Chondrocyte (in vitro differentiated cells): ENCODE data around the gene WFS1. TPM values are rescaled to one million over a fixed set of nuclear protein-coding genes. Genes with fewer than 3 reads are reported as not detected.

Experiments used
- DNase-seq: peaks from one replicate; pipeline ENCODE4 v3.0.0; 2021; ENCODE audit warnings: mixed read lengths, low spot score
- H3K27ac Mint-ChIP-seq: one replicate; pipeline ENCODE4 v1.8.0; 2021; ENCODE audit warnings: mild to moderate bottlenecking, moderate library complexity, mixed read lengths; ENCODE audit not compliant: unreplicated experiment
- H3K27me3 Mint-ChIP-seq: 2 replicates; pipeline ENCODE4 v1.8.0; 2021; ENCODE audit warnings: low read depth, mixed read lengths
- H3K36me3 Mint-ChIP-seq: 2 replicates; pipeline ENCODE4 v1.8.0; 2021; ENCODE audit warnings: low read depth, mixed read lengths
- H3K4me1 Mint-ChIP-seq: 2 replicates; pipeline ENCODE4 v1.8.0; 2021; ENCODE audit warnings: low read depth, mild to moderate bottlenecking, mixed read lengths
- H3K4me3 Mint-ChIP-seq: one replicate; pipeline ENCODE4 v1.8.0; 2021; ENCODE audit warnings: mild to moderate bottlenecking, moderate library complexity, mixed read lengths; ENCODE audit not compliant: unreplicated experiment
- H3K9me3 Mint-ChIP-seq: 2 replicates; pipeline ENCODE4 v1.8.0; 2021; ENCODE audit warnings: low read depth, mixed read lengths
- total RNA-seq: library from RNA; stranded (reverse); gene quantifications from 3 replicates; pipeline ENCODE4 v1.2.1, GENCODE V29; 2021
- TF ChIP-seq, protein P1 (sequence below): fragments of 200-600 bp; sonication (generic); IDR thresholded peaks from 2 replicates; pipeline ENCODE4 v1.5.0; 2021; ENCODE audit warnings: antibody characterized with exemption, mild to moderate bottlenecking, moderate library complexity

Gene WFS1
- total RNA-seq, 1 donor from 2014 or later: 54.6 TPM

- H3K4me3 Mint-ChIP-seq: no peak overlapping the region
- peaks cover 44% of the 10 kb centered on the region for H3K27me3 Mint-ChIP-seq
- DNase-seq: peak; percentile 77
- H3K4me1 Mint-ChIP-seq: no peaks in the 10 kb centered on the region
- H3K36me3 Mint-ChIP-seq: peaks cover 3% of the 10 kb centered on the region
- no peaks in the 10 kb centered on the region for H3K9me3 Mint-ChIP-seq
- TF ChIP-seq, protein P1, sequence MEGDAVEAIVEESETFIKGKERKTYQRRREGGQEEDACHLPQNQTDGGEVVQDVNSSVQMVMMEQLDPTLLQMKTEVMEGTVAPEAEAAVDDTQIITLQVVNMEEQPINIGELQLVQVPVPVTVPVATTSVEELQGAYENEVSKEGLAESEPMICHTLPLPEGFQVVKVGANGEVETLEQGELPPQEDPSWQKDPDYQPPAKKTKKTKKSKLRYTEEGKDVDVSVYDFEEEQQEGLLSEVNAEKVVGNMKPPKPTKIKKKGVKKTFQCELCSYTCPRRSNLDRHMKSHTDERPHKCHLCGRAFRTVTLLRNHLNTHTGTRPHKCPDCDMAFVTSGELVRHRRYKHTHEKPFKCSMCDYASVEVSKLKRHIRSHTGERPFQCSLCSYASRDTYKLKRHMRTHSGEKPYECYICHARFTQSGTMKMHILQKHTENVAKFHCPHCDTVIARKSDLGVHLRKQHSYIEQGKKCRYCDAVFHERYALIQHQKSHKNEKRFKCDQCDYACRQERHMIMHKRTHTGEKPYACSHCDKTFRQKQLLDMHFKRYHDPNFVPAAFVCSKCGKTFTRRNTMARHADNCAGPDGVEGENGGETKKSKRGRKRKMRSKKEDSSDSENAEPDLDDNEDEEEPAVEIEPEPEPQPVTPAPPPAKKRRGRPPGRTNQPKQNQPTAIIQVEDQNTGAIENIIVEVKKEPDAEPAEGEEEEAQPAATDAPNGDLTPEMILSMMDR: no peak
- H3K27ac Mint-ChIP-seq: no peak overlapping the region
Measured at GRCh38 chr4:6345866-6346265, 76.2 kb downstream of the WFS1 start.

DNA sequence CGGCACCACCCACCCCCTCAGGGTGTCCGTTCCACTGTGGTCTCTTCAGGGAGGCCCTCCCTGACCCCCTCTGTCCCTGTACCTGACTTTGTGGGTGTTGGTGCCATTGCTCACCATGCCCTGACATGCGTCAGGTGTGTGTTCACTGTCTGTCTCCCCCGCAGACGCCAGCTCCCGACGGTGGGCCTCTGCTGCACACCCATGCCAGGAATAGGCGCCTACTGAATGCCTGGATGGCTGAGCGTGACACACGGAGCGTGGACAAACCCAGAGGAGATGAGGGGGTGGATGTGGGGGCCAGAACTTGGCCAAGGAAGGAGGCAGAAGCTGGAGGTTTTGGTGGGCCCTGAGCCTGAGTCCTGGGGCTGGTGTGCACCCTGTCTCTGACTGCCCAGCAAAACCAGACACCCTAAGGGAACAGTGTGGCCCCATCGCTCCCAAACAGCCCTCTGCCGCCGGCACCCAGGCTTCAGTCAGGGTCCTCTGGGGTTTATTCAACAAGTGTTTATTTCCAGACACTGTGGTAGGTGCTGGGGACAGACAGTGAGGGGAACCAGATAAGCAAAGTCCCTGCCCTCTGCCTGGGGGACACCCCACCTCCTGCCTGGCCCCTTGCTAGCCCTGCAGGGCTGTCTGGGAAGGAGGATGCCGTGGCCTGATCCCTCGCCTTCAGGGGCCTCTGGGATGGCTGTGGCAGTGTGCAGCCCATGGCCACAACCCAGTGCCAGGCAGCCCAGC, 76.9 kb downstream of the WFS1 start:
- Mint-ChIP-seq H3K4me1 (no peaks in the 10 kb centered on the region), H3K36me3 (peaks cover 3% of the 10 kb centered on the region), H3K27ac (no peak overlapping the region), H3K27me3 (peaks cover 41% of the 10 kb centered on the region), H3K4me3 (no peak overlapping the region), H3K9me3 (no peaks in the 10 kb centered on the region)
- TF ChIP-seq, protein P1: no peak
- DNase-seq: peak; percentile 68

DNA sequence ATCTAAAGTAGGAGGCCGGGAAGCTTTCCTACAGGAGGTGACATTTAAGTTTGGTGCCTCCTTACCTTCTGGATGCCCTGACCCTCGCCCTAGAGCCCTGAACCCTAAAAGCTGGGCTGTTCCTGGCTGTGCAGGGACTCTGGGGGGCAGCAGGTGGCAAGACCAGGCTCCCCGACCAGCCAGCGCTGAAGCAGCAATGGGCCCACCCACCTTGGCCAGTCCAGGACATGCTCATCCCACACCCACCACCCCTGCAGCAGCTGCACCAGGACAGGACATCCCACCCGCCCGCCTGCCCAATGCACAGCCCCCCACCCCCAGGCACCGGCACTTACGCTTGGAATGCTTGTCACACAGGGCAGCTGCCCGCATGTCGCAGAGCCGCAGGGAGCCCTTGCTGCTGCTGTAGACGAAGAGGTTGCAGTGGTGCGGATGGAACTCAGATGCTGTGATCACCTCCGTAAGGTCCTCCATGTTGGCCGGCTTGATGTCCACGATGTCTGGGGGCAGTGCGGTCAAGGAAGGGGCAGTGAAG, 77.9 kb downstream of the WFS1 start:
- Mint-ChIP-seq H3K9me3 (no peaks in the 10 kb centered on the region), H3K4me1 (no peaks in the 10 kb centered on the region), H3K36me3 (peaks cover 3% of the 10 kb centered on the region), H3K4me3 (no peak overlapping the region), H3K27me3 (peaks cover 39% of the 10 kb centered on the region), H3K27ac (no peak overlapping the region)
- no peak for DNase-seq
- TF ChIP-seq, protein P1: no peak

DNA sequence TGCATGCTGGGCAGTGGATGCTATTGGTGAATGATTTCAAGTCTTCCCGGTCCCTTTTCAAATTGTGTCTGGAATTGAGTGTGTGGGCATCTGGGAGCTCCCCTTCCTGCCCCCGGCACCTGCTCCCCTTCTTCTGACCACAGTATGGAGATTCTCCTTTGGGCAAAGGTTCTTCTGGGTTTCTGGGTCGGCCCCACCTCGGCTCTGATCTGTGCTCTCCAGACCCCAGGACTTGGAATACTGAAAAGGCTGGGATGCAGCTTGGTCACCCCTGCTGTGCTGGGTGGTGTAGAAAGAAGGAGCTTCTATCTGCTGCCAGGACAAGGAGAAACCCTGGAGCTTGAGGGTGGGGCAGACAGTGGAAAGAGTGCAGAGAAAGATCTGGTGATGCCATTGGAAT, 78.8 kb downstream of the WFS1 start:
- TF ChIP-seq, protein P1: no peak
- Mint-ChIP-seq H3K9me3 (no peaks in the 10 kb centered on the region), H3K36me3 (peaks cover 3% of the 10 kb centered on the region), H3K4me1 (no peaks in the 10 kb centered on the region), H3K4me3 (no peak overlapping the region), H3K27me3 (peaks cover 39% of the 10 kb centered on the region), H3K27ac (no peak overlapping the region)
- DNase-seq: peak; percentile 54

- Mint-ChIP-seq H3K36me3 (peaks cover 3% of the 10 kb centered on the region), H3K27ac (no peak overlapping the region), H3K4me1 (no peaks in the 10 kb centered on the region), H3K4me3 (no peak overlapping the region), H3K9me3 (no peaks in the 10 kb centered on the region), H3K27me3 (peaks cover 42% of the 10 kb centered on the region)
- DNase-seq: peak; percentile 32
- TF ChIP-seq, protein P1: no peak
Measured at GRCh38 chr4:6349896-6350603, 80.4 kb downstream of the WFS1 start.
